Hematopoietic multipotent progenitor cell treated with erythropoietin and hydrocortisone succinate and interleukin-3 and kit ligand, for 17 days (in vitro differentiated cells): ENCODE data around the gene IL1R1.
"Not testable (repeated sequence)": the region's sequence is repeated elsewhere in the genome, so short reads cannot be mapped to it uniquely, and the experiment has no call there.

Experiments
- DNase-seq: peaks from one replicate; pipeline ENCODE4 v3.0.0-alpha.2; 2015; ENCODE audit warnings: low spot score

Gene IL1R1

GRCh38 chr2:102141970-102142828, at the start of gene IL1R1:
IL1R1 (plus strand) TSS chr2:102142746; CDS start chr2:102157725, 14,979 bp downstream.
- DNase-seq = no peak

- DNase-seq = no peak
Observed at GRCh38 chr2:102093662-102094061, 48.9 kb upstream of the IL1R1 start.

GRCh38 chr2:102094917-102095316, 47.6 kb upstream of the IL1R1 start:
- peak; percentile 23 for DNase-seq

GRCh38 chr2:102096103-102096502, 46.4 kb upstream of the IL1R1 start:
- no peak for DNase-seq

GRCh38 chr2:102098756-102099155, 43.8 kb upstream of the IL1R1 start:
- DNase-seq = no peak

- no peak for DNase-seq
Observed at GRCh38 chr2:102099536-102100298, 42.8 kb upstream of the IL1R1 start.

GRCh38 chr2:102100371-102101096, 42.0 kb upstream of the IL1R1 start:
- DNase-seq = no peak

- no peak for DNase-seq
Observed at GRCh38 chr2:102101097-102101848, 41.3 kb upstream of the IL1R1 start.

GRCh38 chr2:102101849-102102635, 40.5 kb upstream of the IL1R1 start:
- DNase-seq = no peak

- not testable (repeated sequence) for DNase-seq
Observed at GRCh38 chr2:102102636-102102948, 40.0 kb upstream of the IL1R1 start.

- DNase-seq = no peak
Observed at GRCh38 chr2:102103284-102103683, 39.3 kb upstream of the IL1R1 start.

- no peak for DNase-seq
Observed at GRCh38 chr2:102103992-102104871, 38.3 kb upstream of the IL1R1 start.

- no peak for DNase-seq
Observed at GRCh38 chr2:102106133-102106556, 36.4 kb upstream of the IL1R1 start.

- not testable (repeated sequence) for DNase-seq
Observed at GRCh38 chr2:102106813-102107740, 35.5 kb upstream of the IL1R1 start.

GRCh38 chr2:102107741-102108070, 34.8 kb upstream of the IL1R1 start:
- no peak for DNase-seq

- no peak for DNase-seq
Observed at GRCh38 chr2:102109016-102109415, 33.5 kb upstream of the IL1R1 start.

- DNase-seq = no peak
Observed at GRCh38 chr2:102110171-102110570, 32.4 kb upstream of the IL1R1 start.

- DNase-seq = no peak
Observed at GRCh38 chr2:102110596-102111334, 31.8 kb upstream of the IL1R1 start.
